Esophagus muscularis mucosa (tissue), 3 donors: ENCODE measurements around the gene DMRTC2.

Experiments used
- CTCF ChIP-seq, 3 experiments: fragments of 200-600 bp in 2 of 3; fragments of 450-650 bp in 1 of 3; sonication (generic) in 2 of 3; IDR thresholded peaks; one replicate each; pipeline ENCODE4 v1.5.1; 2017 to 2019; ENCODE audit warnings: antibody characterized with exemption in 3 of 3, mild to moderate bottlenecking in 2 of 3, moderate library complexity in 1 of 3
- POLR2A ChIP-seq: fragments of 450-650 bp; IDR thresholded peaks from one replicate; pipeline ENCODE4 v1.6.1; 2017; ENCODE audit warnings: antibody characterized with exemption, moderate library complexity, mild to moderate bottlenecking, low read depth
- POLR2AphosphoS5 ChIP-seq, 2 donors: sonication (generic); formaldehyde crosslinking; IDR thresholded peaks; one replicate each; pipeline ENCODE4 v1.6.1; 2017; ENCODE audit warnings: antibody characterized with exemption in 2 of 2

GRCh38 chr19:41839211-41839610, 5.6 kb upstream of the DMRTC2 start:
- no peak for TF ChIP-seq CTCF (IDR thresholded peaks at IDR 0.05)
- TF ChIP-seq POLR2AphosphoS5 (IDR thresholded peaks at IDR 0.05): no peak
- no peak for TF ChIP-seq POLR2A
